H1 (cell line): ENCODE results near the gene DLK1. TPM values are rescaled to one million over a fixed set of nuclear protein-coding genes. Genes with fewer than 3 reads are reported as not detected.

Source experiments
- CTCF ChIA-PET: fragments of 300-600 bp; sonication (Branson Sonifier 250); formaldehyde crosslinking; loops from one replicate; lab custom pipeline; 2021; ENCODE audit not compliant: partially characterized antibody; lab: Charles Lee
- POLR2A ChIA-PET: fragments of 300-600 bp; sonication (Branson Sonifier 250); formaldehyde crosslinking; loops from one replicate; lab custom pipeline; 2021; ENCODE audit warnings: inconsistent platforms; ENCODE audit not compliant: partially characterized antibody; lab: Charles Lee
- DNase-seq, 2 experiments: peaks; one replicate each; pipeline versions ENCODE4 v3.0.0 to v3.0.0-alpha.2; 2010 to 2022; ENCODE audit warnings: low spot score in 2 of 2, low read depth in 1 of 2, mixed read lengths in 1 of 2
- FAIRE-seq: peaks from 2 replicates; lab custom pipeline; 2011; peaks lifted over from hg19 to GRCh38; lab: Jason Lieb, UNC
- H2AFZ ChIP-seq: 2 replicates; pipeline ENCODE4 v1.8.1; 2012; ENCODE audit warnings: low read length, inconsistent platforms
- H2AK5ac ChIP-seq: 2 replicates; pipeline ENCODE4 v1.6.1; 2013; ENCODE audit warnings: low read depth, low read length
- H2BK120ac ChIP-seq: replicated peaks from 2 replicates; pipeline ENCODE3; 2013; ENCODE audit warnings: low read depth, low read length, inconsistent platforms
- H2BK12ac ChIP-seq: 2 replicates; pipeline ENCODE4 v1.6.1; 2013; ENCODE audit warnings: low read depth, low read length
- H2BK15ac ChIP-seq: 2 replicates; pipeline ENCODE4 v1.6.1; 2013; ENCODE audit warnings: low read length
- H2BK20ac ChIP-seq: 2 replicates; pipeline ENCODE4 v1.6.1; 2013; ENCODE audit warnings: low read length
- H2BK5ac ChIP-seq: 2 replicates; pipeline ENCODE4 v1.6.1; 2013; ENCODE audit warnings: low read depth, low read length
- H3K14ac ChIP-seq: 2 replicates; pipeline ENCODE4 v1.6.1; 2013; ENCODE audit warnings: inconsistent platforms; ENCODE audit not compliant: insufficient read length
- H3K18ac ChIP-seq: 2 replicates; pipeline ENCODE4 v1.6.1; 2013; ENCODE audit warnings: low read length; ENCODE audit errors: extremely low read depth
- H3K23ac ChIP-seq: 2 replicates; pipeline ENCODE4 v1.6.1; 2013; ENCODE audit warnings: inconsistent platforms; ENCODE audit not compliant: insufficient read length
- H3K23me2 ChIP-seq: 2 replicates; pipeline ENCODE4 v1.6.1; 2013; ENCODE audit warnings: low read depth, low read length
- H3K27ac ChIP-seq: 2 replicates; pipeline ENCODE4 v1.6.1; 2011; ENCODE audit warnings: low read depth, low read length, inconsistent platforms
- H3K27me3 ChIP-seq, 4 experiments: replicated peaks in 1 of 4; 1 replicate in 1 of 4; 2 replicates in 3 of 4; pipeline versions ENCODE4 v1.6.1 to v1.8.1; 2011 to 2013; ENCODE audit warnings: low read length in 3 of 4, mild to moderate bottlenecking in 3 of 4, inconsistent platforms in 2 of 4, mixed read lengths in 2 of 4, moderate library complexity in 1 of 4; ENCODE audit not compliant: control insufficient read depth in 3 of 4, insufficient read depth in 3 of 4; ENCODE audit errors: extremely low read depth in 1 of 4
- H3K36me3 ChIP-seq, 4 experiments: 2 replicates each; pipeline versions ENCODE4 v1.6.1 to v1.8.1; 2011 to 2013; ENCODE audit warnings: mild to moderate bottlenecking in 4 of 4, low read length in 3 of 4, moderate library complexity in 2 of 4, control low read depth in 1 of 4, inconsistent platforms in 1 of 4; ENCODE audit not compliant: insufficient read depth in 4 of 4, control insufficient read depth in 2 of 4
- H3K4ac ChIP-seq: replicated peaks from 2 replicates; pipeline ENCODE3; 2013; ENCODE audit warnings: low read length, low read depth, mixed read lengths, inconsistent platforms; ENCODE audit not compliant: insufficient read length
- H3K4me1 ChIP-seq, 4 experiments: replicated peaks in 1 of 4; 1 replicate in 1 of 4; 2 replicates in 3 of 4; pipeline versions ENCODE4 v1.6.1 to v1.8.1; 2011 to 2013; ENCODE audit warnings: low read length in 3 of 4, inconsistent platforms in 2 of 4, mixed read lengths in 1 of 4; ENCODE audit not compliant: insufficient read depth in 4 of 4, control insufficient read depth in 3 of 4
- H3K4me2 ChIP-seq, 2 experiments: 2 replicates each; pipeline versions ENCODE4 v1.6.1 to v1.8.1; 2011 to 2013; ENCODE audit warnings: low read depth in 2 of 2, low read length in 2 of 2, control low read depth in 1 of 2, inconsistent platforms in 1 of 2, mild to moderate bottlenecking in 1 of 2; ENCODE audit not compliant: insufficient read depth in 1 of 2
- H3K4me3 ChIP-seq, 4 experiments: fragments of 200-600, 300-600 bp in 1 of 4; sonication (generic), shearing (Covaris generic), sonication (Bioruptor Twin) in 1 of 4; 2 replicates each; pipeline versions ENCODE4 v1.5.1 to v1.8.1; 2011 to 2016; ENCODE audit warnings: low read length in 4 of 4, low read depth in 3 of 4, control low read depth in 2 of 4, inconsistent platforms in 2 of 4, mild to moderate bottlenecking in 2 of 4, mixed read lengths in 1 of 4, moderate library complexity in 1 of 4; ENCODE audit not compliant: insufficient read depth in 2 of 4; ENCODE audit errors: extremely low read depth in 1 of 4
- H3K56ac ChIP-seq: replicated peaks from 2 replicates; pipeline ENCODE3; 2013; ENCODE audit warnings: low read depth, mild to moderate bottlenecking, mixed read lengths, low read length, inconsistent platforms; ENCODE audit not compliant: insufficient read length
- H3K79me1 ChIP-seq: 2 replicates; pipeline ENCODE4 v1.6.1; 2013; ENCODE audit warnings: low read depth, low read length, control low read depth
- H3K79me2 ChIP-seq, 2 experiments: 2 replicates each; pipeline versions ENCODE4 v1.6.1 to v1.8.1; 2012 to 2013; ENCODE audit warnings: low read length in 2 of 2, mild to moderate bottlenecking in 2 of 2, inconsistent platforms in 1 of 2; ENCODE audit not compliant: insufficient read depth in 2 of 2, control insufficient read depth in 1 of 2
- H3K9ac ChIP-seq, 4 experiments: replicated peaks in 1 of 4; 1 replicate in 1 of 4; 2 replicates in 3 of 4; pipeline versions ENCODE4 v1.6.1 to v1.8.1; 2011 to 2013; ENCODE audit warnings: low read depth in 3 of 4, low read length in 3 of 4, control low read depth in 2 of 4, mild to moderate bottlenecking in 2 of 4, moderate library complexity in 2 of 4, inconsistent platforms in 1 of 4; ENCODE audit errors: extremely low read depth in 1 of 4
- H3K9me3 ChIP-seq, 2 experiments: 2 replicates each; pipeline versions ENCODE4 v1.6.1 to v1.8.1; 2012 to 2013; ENCODE audit warnings: mild to moderate bottlenecking in 2 of 2, moderate library complexity in 2 of 2, control low read depth in 1 of 2, inconsistent platforms in 1 of 2, low read depth in 1 of 2, low read length in 1 of 2, mixed read lengths in 1 of 2; ENCODE audit not compliant: insufficient read depth in 2 of 2
- H4K20me1 ChIP-seq, 2 experiments: replicated peaks in 1 of 2; 2 replicates each; pipeline versions ENCODE3 to v1.8.1; 2011 to 2013; ENCODE audit warnings: inconsistent platforms in 2 of 2, low read length in 2 of 2, mild to moderate bottlenecking in 1 of 2; ENCODE audit not compliant: insufficient read depth in 2 of 2, control insufficient read depth in 1 of 2
- H4K5ac ChIP-seq: 2 replicates; pipeline ENCODE4 v1.6.1; 2013; ENCODE audit warnings: low read length, low read depth, mixed read lengths, inconsistent platforms; ENCODE audit not compliant: insufficient read length
- H4K8ac ChIP-seq: 2 replicates; pipeline ENCODE4 v1.8.0; 2013; ENCODE audit warnings: mild to moderate bottlenecking, moderate library complexity, low read length, inconsistent platforms; ENCODE audit not compliant: insufficient read depth; ENCODE audit errors: extremely low read depth
- H4K91ac ChIP-seq: replicated peaks from 2 replicates; pipeline ENCODE3; 2013; ENCODE audit warnings: low read length, mixed read lengths, inconsistent platforms; ENCODE audit not compliant: insufficient read length
- CHD2 ChIP-seq: IDR thresholded peaks from 2 replicates; pipeline ENCODE4 v1.6.1; 2012; ENCODE audit warnings: low read length, improper control_type of control experiment
- GABPA ChIP-seq: IDR thresholded peaks from 2 replicates; pipeline ENCODE4 v1.6.1; 2011; ENCODE audit warnings: mild to moderate bottlenecking, low read length, moderate library complexity, borderline replicate concordance; ENCODE audit not compliant: insufficient read depth
- MAFK ChIP-seq: IDR thresholded peaks from 2 replicates; pipeline ENCODE4 v1.6.1; 2012; ENCODE audit warnings: low read depth, mild to moderate bottlenecking, improper control_type of control experiment, low read length
- SIN3A ChIP-seq, 2 experiments: IDR thresholded peaks in 1 of 2; conservative IDR thresholded peaks in 1 of 2; 2 replicates each; pipeline ENCODE4 v1.6.1; 2011 to 2012; ENCODE audit warnings: low read length in 2 of 2, improper control_type of control experiment in 1 of 2, low read depth in 1 of 2, mild to moderate bottlenecking in 1 of 2
- SIX5 ChIP-seq: IDR thresholded peaks from 2 replicates; pipeline ENCODE4 v1.6.1; 2011; ENCODE audit warnings: mild to moderate bottlenecking, low read depth, low read length
- SRF ChIP-seq: IDR thresholded peaks from 2 replicates; pipeline ENCODE4 v1.6.1; 2011; ENCODE audit warnings: mild to moderate bottlenecking, low read depth, low read length, moderate library complexity
- WGBS, 2 experiments: shearing (Covaris generic) in 1 of 2; methylation state at CpG; one replicate each; pipeline versions ENCODE4 v1.1.6 to v1.1.7; 2013 to 2015; ENCODE audit warnings: low lambda C conversion rate in 2 of 2, mixed read lengths in 2 of 2, inconsistent platforms in 1 of 2, low coverage in 1 of 2, missing lambda C conversion rate in 1 of 2; ENCODE audit not compliant: insufficient replicate concordance in 2 of 2, insufficient coverage in 1 of 2, insufficient read length in 1 of 2; ENCODE audit errors: extremely low coverage in 1 of 2, missing lambda C conversion rate in 1 of 2; 5-methylcytosine and 5-hydroxymethylcytosine counted together
- polyA plus RNA-seq, 7 experiments: library from polyadenylated mRNA; depleted of rRNA in 3 of 7; stranded (reverse) in 5 of 7; unstranded in 2 of 7; fragments of >200 nt in 5 of 7; fragments of 200-250 nt in 2 of 7; gene quantifications; 1 replicate in 5 of 7; 2 replicates in 1 of 7; 4 replicates in 1 of 7; pipeline versions ENCODE4 v1.2.1 to v1.2.3, GENCODE V29; 2011 to 2013; ENCODE audit warnings: missing spikeins in 2 of 7, mixed read lengths in 2 of 7
- total RNA-seq: library from RNA; stranded (reverse); fragmentation: NEBNext Ultra II Directional; extraction: Animal tissue kit (Norgen Biotek cat#: 25700); gene quantifications from 2 replicates; pipeline ENCODE4 v1.2.1, GENCODE V29; 2021
- TF ChIP-seq, protein P1 (sequence below), 3 experiments: IDR thresholded peaks; 1 replicate in 2 of 3; 2 replicates in 1 of 3; pipeline versions ENCODE4 v1.5.1 to v1.6.1; 2011; ENCODE audit warnings: low read length in 3 of 3, mild to moderate bottlenecking in 3 of 3, inconsistent platforms in 2 of 3, low read depth in 1 of 3, moderate library complexity in 1 of 3; ENCODE audit not compliant: insufficient read depth in 1 of 3; ENCODE audit errors: control extremely low read depth in 1 of 3

The DLK1 gene
- total and polyA plus RNA-seq, 2 of the 8 experiments (the other 6 are each of a cell fraction or from before 2014, with no cell fraction given), result 1.3 to 2.4 TPM

DNA sequence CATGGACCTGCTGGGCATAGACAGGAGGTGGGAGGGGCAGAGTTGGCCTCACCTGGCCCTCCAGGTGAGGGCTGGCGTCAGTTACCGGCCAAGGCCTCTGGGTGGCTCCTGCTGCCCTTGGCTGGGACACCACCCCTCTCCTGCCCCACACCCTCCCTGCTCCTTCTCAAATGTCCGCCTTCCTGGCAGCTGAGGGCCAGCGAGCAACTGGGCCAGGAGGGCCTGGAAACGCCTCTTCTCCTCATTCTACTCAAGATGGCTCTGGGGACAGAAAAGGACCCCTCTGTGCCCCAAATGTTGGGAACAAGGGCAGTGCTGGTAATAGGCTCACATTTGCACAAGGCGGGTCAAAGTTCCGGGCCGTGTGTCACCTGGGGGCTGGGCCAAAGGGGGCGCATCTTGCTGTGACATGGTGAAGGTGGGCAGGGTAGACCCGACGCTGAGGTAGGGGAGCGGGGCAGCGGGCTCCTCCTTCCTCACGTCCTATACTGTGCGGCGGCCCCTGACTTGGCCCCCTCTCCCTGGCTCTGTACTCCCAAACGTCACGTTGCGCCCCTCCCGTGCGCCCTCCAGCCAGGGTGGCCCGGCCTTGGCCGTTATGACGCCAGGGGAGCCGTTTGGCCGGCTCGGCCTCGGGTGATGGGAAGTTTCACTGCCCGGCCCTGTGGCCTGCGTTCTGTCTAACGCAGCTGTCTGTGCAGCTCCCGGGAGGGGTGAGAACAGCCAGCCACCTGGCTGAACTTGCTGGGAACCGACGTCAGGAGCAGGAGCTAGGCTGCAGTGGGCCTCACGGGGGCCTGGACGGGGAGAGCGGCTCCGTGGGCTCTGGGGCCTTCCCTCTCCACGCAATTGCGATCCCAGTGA is 18.0 kb upstream of the DLK1 start:
- peak; percentile 63 to 84 for DNase-seq
- Histone ChIP-seq H4K8ac (peak overlapping the region; percentile 0; the same call in 1 of the 2 replicates), H2BK12ac (peak overlapping the region; percentile 50; the same call in 1 of the 2 replicates), H2BK120ac (peak overlapping the region; percentile 28), H3K56ac (peak overlapping the region; percentile 19), H3K18ac (peak overlapping the region; percentile 83), H3K79me1 (no peaks in the 10 kb centered on the region), H3K36me3 (no peaks in the 10 kb centered on the region), H4K5ac (peak overlapping the region; percentile 10), H3K14ac (no peak overlapping the region), H2AFZ (peak overlapping the region; percentile 77; the same call in 1 of the 2 replicates), H3K27ac (no peak overlapping the region), H3K23me2 (peaks cover 4% of the 10 kb centered on the region; the same call in 1 of the 2 replicates), H2AK5ac (no peak overlapping the region), H3K9me3 (no peaks in the 10 kb centered on the region), H3K23ac (no peak overlapping the region), H3K4ac (peak overlapping the region; percentile 66), H3K4me1 (peaks cover 0 to 18% (median 13%) of the 10 kb centered on the region in 4 experiments; a peak in 6 of 7 replicates), H3K79me2 (no peaks in the 10 kb centered on the region), H2BK5ac (peak overlapping the region; percentile 52; the same call in 1 of the 2 replicates), H3K9ac (no peak overlapping the region), H4K20me1 (peaks cover 0 to 4% of the 10 kb centered on the region in 2 experiments), H3K27me3 (peaks cover 2 to 22% (median 14%) of the 10 kb centered on the region in 4 experiments), H4K91ac (peak overlapping the region; percentile 65), H3K4me3 (peak overlapping the region; percentile 0 to 53 (median 28); a peak in 5 of 8 replicates), H3K4me2 (peak overlapping the region; percentile 70 to 90), H2BK20ac (peak overlapping the region; percentile 90; the same call in 1 of the 2 replicates), H2BK15ac (peak overlapping the region; percentile 72; the same call in 1 of the 2 replicates)
- peak; percentile 84 for FAIRE-seq
- WGBS, 2 experiments, result 13% methylated on average over 36 of the region's 40 CpGs; no CpG with 5 or more reads in 1 of the 2 experiments
- CTCF ChIA-PET, result interaction anchor here (0.7 to 1.6 kb wide), 9 partner anchors 8 to 855 kb away, joined by 3 to 6 read pairs (median 3); no protein-coding TSS in a partner anchor
- POLR2A ChIA-PET, result no interaction called here
- TF ChIP-seq, protein P1, sequence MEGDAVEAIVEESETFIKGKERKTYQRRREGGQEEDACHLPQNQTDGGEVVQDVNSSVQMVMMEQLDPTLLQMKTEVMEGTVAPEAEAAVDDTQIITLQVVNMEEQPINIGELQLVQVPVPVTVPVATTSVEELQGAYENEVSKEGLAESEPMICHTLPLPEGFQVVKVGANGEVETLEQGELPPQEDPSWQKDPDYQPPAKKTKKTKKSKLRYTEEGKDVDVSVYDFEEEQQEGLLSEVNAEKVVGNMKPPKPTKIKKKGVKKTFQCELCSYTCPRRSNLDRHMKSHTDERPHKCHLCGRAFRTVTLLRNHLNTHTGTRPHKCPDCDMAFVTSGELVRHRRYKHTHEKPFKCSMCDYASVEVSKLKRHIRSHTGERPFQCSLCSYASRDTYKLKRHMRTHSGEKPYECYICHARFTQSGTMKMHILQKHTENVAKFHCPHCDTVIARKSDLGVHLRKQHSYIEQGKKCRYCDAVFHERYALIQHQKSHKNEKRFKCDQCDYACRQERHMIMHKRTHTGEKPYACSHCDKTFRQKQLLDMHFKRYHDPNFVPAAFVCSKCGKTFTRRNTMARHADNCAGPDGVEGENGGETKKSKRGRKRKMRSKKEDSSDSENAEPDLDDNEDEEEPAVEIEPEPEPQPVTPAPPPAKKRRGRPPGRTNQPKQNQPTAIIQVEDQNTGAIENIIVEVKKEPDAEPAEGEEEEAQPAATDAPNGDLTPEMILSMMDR (IDR thresholded peaks at IDR 0.05; ENCODE audit: control extremely low read depth in 1 of 3, insufficient read depth in 1 of 3, low read depth in 1 of 3, low read length in 3 of 3), result peak in 2 of 3 experiments; percentile 78 to 88; a peak in 3 of 4 replicates
- TF ChIP-seq SRF, result no peak
- 0 out of 2 replicates have a peak, but pooled peaks have one; percentile 40 for TF ChIP-seq GABPA
- TF ChIP-seq SIN3A (conservative IDR thresholded peaks at IDR 0.05 in 1 of 2, IDR thresholded peaks at IDR 0.05 in 1 of 2; ENCODE audit: low read depth in 1 of 2, low read length in 2 of 2), result no peak
- TF ChIP-seq MAFK, result no peak
- TF ChIP-seq SIX5, result no peak
- TF ChIP-seq CHD2, result no peak
